GM12801 (cell line): ENCODE data around the gene LRG1.

ENCODE experiments used
- CTCF ChIP-seq: IDR thresholded peaks from one replicate; pipeline ENCODE4 v1.5.1; 2011; ENCODE audit warnings: control low read depth; ENCODE audit not compliant: insufficient read length; ENCODE audit errors: extremely low read depth

LRG1 gene

DNA sequence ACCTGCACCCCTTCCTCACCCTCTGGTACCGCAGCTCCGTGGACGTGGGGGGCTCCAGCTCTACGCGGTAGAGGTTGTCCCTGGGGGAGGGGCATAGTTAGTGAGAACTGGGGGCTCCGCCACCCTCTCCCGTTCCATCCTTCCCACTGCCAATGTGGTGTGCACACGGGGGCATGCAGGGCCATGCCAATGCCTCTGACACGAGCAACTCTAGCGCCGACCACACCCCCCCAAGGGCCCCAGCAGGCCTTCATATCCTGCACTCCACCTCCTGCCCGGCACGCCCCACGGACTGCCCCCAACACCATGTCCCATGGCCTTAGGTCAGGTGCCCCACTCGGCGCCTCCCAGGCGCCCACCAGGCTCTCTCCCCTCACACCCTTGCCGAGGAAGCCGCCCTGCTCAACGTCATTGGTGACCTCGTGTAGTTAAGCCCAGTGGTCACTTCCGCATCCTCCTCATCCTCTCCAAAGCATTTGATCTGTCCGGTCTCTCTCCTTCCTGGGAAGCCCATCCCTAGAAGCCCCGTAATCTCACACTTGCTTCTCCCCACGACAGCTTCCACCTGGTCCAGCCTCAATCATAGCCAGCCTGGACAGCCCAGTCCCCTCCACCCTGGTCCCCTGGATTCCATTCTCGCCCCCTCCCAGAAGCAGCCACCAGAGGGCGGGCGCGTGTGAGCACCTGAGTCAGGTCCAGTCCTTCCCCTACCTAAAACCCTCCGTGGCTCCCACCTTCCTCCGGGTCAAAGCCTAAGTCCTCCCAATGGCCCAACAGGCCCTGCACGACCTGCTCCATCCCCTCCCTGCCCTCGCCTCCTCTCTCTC is 17.5 kb upstream of the LRG1 start:
- no peak for TF ChIP-seq CTCF

- TF ChIP-seq CTCF, result no peak
These were observed 16.8 kb upstream of the LRG1 start for GRCh38 chr19:4556597-4557127.

GRCh38 chr19:4555657-4556561 is 16.1 kb upstream of the LRG1 start:
- TF ChIP-seq CTCF, result no peak

- no peak for TF ChIP-seq CTCF
These were observed 14.9 kb upstream of the LRG1 start for GRCh38 chr19:4554717-4555116.

- no peak for TF ChIP-seq CTCF
These were observed 13.9 kb upstream of the LRG1 start for GRCh38 chr19:4553775-4554174.

GRCh38 chr19:4553092-4553695 is 13.4 kb upstream of the LRG1 start:
- TF ChIP-seq CTCF, result no peak

- TF ChIP-seq CTCF, result no peak
These were observed 12.6 kb upstream of the LRG1 start for GRCh38 chr19:4552525-4552819.
